GM21381 (cell line): ENCODE results near the gene CDH4.

ENCODE experiments used
- ATAC-seq: cut with Tn5 transposase; IDR thresholded peaks from one replicate; pipeline ENCODE4 v1.9.1; 2021; ENCODE audit warnings: mild to moderate bottlenecking, moderate library complexity; ENCODE audit not compliant: unreplicated experiment

The CDH4 gene

DNA sequence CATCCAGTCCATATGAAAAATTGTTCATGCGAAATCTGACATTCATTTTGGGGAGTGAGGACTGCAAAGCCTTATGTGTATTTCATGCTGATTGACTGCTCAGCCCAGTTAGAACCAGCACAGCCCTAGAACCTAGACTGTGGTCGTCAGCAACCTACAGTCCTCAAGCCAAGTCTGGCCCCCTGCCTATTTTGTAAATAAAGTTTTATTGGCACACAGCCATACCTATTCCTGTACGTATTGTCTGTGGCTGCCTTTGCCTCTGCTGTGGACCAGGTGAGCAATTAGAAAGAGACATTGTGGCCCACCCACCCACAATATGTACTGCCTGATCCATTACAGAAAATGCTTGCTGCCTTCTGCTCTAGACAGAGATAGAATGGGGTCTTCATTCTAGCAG, 422.6 kb downstream of the CDH4 start:
- ATAC-seq, result no peak

GRCh38 chr20:61677928-61678327, 425.9 kb downstream of the CDH4 start:
- no peak for ATAC-seq

- no peak for ATAC-seq
Observed at GRCh38 chr20:61678437-61678836, 426.4 kb downstream of the CDH4 start.

GRCh38 chr20:61679473-61679872, 427.4 kb downstream of the CDH4 start:
- ATAC-seq, result no peak

- ATAC-seq, result no peak
Observed at GRCh38 chr20:61680096-61680495, 428.0 kb downstream of the CDH4 start.

DNA sequence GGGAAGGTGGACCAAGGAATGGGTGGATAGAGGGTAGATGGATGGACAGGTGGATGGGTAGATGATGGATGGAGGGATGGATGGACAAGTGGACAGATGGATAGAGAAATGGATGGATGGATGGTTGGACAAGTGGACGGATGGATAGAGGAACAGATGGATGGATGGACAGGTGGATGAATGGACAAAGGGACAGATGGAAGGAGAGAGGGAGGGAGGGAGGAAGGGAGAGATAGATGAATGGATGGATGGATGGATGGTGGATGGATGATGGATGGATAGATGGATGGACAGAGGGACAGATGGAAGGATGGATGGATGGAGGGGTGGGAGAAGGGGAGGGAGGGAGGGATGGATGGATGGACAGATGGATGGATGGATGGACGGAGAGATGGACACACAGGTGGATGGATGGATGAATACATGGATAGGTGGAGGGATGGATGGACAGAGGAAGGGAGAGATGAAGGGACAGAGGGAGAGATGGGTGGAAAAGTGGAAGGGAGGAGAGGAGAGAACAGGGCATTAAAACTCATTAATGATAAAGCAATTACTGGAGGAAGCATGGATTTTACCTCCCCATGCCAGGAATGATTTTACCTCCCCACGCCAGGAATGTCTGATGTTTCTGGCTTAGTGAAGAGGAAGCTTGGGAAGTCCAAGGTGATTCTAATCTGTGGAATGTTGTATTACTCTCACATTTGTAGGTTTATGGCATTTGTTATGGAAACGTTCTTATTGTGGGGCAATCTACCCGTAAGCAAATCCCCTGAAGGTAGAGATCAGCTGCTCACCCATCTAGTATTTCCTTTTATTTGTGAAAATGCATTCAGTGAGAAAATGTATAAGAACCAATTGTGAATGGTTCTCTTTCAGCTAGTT, 430.3 kb downstream of the CDH4 start:
- ATAC-seq, result no peak

GRCh38 chr20:61682996-61683681, 431.1 kb downstream of the CDH4 start:
- ATAC-seq, result no peak

- ATAC-seq, result no peak
Observed at GRCh38 chr20:61683721-61684120, 431.7 kb downstream of the CDH4 start.

DNA sequence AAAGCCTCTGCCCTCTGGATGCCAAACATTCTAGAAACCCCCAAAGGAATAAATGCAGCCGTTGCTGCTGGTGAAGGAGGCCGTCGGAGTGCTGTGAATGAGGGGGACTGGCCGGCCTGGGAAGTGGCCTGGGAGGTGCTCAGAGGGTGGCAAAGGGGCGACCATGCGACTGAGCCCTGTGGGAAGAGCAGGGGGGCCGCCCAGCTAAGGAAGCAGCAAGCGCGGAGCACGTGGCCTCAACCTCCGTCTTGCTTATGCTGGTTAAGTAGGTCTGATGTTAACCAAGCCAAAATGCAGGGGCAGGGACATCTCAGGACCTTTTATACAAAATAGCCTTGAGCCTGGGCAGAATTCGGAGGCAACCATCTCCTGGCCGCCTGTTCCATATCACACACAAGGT, 432.1 kb downstream of the CDH4 start:
- no peak for ATAC-seq

DNA sequence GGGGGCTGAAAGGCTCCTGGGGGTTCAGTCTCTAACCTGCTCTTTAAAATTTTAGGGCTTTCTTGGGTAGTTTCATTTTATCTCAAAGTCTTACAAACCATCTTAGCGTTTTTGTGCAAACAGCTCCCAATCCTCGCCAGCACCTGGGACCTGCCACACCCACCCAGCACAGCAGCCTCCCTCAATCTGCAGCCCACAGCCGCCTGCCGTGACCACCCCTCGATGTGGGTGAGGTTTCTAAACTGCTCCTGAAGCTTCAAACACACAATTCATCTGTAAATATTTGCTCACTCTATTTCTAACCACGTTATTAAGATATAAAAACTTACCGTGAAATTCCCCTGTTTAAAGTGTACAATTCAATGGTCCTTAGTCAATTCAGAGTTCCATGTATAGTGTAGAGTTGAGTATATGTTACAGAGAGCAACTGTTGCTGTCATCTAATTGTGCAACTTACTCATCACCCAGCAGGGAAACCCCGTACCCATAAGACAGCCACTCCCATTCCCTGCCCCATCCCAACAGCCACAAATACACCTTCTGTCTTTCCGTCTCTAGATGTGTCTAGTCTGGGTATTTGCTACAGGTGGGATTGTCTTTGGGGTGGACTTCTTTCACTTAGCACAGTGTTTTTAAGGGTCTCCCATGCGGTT, 432.6 kb downstream of the CDH4 start:
- ATAC-seq, result no peak

- no peak for ATAC-seq
Observed at GRCh38 chr20:61685462-61685861, 433.4 kb downstream of the CDH4 start.

DNA sequence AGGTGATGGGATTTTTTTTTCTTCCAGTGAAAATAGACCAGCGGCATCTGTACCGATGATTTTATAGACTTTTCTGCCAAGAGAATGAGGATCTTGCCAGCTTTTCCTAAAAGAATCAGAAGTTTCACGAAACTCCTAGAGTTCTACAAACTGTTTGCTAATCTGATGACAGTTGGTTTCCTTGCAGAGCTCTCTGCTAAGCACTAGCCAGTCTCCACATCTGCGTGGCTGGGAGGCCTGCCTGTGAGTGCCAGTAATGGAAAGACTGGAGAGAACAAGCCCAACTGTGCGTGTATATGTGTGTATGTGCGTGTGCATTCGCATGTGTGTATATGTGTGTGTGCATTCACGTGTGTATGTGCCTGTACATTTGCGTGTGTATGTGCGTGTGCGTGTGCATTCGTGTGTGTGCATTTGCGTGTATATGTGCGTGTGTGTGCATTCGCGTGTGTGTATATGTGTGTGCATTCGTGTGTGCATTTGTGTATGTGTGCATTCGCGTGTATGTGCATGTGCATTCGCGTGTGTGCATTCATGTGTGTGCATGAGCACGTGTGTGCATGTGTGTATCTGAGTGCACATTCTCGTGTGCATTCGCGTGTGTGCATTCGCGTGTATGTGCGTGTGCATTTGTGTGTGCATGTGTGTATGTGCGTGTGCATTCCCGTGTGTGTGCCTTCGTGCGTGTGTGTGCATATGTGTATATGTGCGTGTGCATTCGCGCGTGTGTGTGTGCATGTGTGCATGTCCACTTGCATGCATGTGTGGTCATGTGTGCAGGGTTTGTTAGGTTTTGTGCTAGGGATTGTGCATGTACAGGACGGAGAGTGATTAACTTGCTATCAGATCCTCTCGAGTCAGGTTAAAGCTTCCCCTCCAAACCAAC, 434.2 kb downstream of the CDH4 start:
- ATAC-seq, result no peak

GRCh38 chr20:61688411-61688810, 436.4 kb downstream of the CDH4 start:
- no peak for ATAC-seq

DNA sequence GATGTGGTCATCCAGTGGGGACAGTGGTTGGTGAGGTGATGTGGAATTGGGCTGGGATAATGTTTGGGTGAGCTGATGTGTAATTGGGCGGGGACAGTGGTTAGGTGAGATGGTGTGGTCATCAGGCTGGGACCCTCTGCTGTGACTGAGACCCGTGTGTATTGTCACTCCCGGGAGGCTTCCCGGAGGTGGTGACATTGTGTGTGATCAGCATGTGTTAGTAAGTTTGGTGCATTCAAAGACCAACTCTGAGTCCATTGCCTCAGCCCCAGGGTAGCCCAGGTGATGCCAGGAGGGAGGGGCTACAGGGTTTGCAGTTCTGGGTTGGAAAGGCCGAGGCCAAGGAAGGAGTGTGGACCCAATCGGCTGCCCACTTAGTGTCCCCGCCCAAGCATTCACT, 438.1 kb downstream of the CDH4 start:
- no peak for ATAC-seq

- ATAC-seq, result no peak
Observed at GRCh38 chr20:61690993-61691838, 439.2 kb downstream of the CDH4 start.

GRCh38 chr20:61691978-61692377, 439.9 kb downstream of the CDH4 start:
- no peak for ATAC-seq

DNA sequence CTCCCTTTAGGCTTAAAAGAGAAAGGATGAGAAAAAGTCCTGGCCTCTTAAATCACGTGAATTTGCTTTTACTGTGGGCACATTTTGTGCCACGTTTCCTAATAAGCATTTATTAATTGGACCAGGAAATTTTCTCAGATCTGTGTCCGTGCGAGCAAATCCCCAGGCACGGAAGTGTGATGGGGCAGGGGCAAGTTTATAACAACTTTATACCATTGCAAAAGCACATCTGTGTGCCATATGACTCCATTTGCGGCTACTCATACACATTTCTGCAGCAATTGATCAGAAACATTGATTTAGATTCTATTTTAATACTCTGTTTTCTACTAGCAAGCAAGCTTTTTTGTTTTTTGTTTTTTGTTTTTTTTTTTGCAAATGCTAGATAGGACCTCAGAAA, 440.4 kb downstream of the CDH4 start:
- ATAC-seq, result no peak

DNA sequence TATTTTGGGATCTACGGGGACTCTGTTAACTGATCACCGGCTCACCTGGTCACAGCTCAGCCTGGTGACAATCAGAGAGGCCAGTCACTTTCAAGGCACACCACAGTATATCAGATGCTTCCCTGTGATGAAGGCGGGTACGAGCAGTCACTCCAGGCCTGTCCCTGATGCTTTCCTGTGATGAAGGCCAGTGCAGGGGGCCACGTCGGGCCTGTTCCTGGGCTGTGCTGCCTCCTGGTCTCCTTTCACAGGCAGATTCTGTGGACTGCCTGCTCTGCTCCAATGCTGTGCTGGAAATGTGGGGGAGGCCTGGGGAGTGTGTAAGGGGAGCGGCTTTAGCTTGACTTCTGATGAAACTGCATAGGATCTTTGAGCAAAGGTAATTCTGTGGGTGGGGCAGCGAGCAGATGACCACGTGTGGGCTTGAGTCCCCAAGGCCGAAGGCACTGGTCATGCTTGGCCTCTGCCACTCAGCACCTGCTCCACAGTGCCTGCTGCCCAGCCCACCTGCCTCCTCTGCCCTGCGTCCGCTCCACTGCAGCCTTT, 441.1 kb downstream of the CDH4 start:
- no peak for ATAC-seq

- ATAC-seq, result no peak
Observed at GRCh38 chr20:61694682-61695081, 442.6 kb downstream of the CDH4 start.

DNA sequence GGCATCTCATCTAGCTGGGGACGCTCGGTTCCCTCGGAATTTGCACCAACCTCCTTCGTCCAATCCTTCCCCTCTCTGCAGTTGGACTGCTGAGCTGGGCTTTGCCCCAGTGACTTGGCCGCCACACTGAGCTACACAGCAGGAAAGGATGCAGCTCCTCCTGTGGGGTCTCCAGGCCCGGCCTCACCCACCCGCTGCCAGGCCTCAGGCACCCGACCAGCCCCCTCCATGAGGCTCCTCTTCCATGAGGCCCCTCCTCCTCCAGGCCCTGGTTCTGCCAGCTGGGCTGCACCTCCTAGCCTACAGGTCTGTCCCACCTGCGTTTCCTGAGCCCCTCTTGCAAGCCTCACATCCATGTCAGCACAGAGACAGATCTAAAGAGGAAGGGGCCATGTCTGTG, 443.7 kb downstream of the CDH4 start:
- no peak for ATAC-seq
